SU-DHL-6 (cell line): Measurements from ENCODE around the gene ZFYVE19.

Experiments used
- EZH2phosphoT487 ChIP-seq: fragments of 200-600 bp; sonication (generic), shearing (Covaris generic); conservative IDR thresholded peaks from 2 replicates; pipeline ENCODE4 v1.6.1; 2018; ENCODE audit warnings: mild to moderate bottlenecking, antibody characterized with exemption, low read length, moderate library complexity, mixed read lengths
- TF ChIP-seq, protein P1 (sequence below): fragments of 200-600 bp; sonication (generic); IDR thresholded peaks from one replicate; pipeline ENCODE4 v1.5.1; 2017; ENCODE audit warnings: antibody characterized with exemption, mild to moderate bottlenecking, low read length, moderate library complexity; ENCODE audit not compliant: insufficient read depth, poor library complexity, severe bottlenecking

DNA sequence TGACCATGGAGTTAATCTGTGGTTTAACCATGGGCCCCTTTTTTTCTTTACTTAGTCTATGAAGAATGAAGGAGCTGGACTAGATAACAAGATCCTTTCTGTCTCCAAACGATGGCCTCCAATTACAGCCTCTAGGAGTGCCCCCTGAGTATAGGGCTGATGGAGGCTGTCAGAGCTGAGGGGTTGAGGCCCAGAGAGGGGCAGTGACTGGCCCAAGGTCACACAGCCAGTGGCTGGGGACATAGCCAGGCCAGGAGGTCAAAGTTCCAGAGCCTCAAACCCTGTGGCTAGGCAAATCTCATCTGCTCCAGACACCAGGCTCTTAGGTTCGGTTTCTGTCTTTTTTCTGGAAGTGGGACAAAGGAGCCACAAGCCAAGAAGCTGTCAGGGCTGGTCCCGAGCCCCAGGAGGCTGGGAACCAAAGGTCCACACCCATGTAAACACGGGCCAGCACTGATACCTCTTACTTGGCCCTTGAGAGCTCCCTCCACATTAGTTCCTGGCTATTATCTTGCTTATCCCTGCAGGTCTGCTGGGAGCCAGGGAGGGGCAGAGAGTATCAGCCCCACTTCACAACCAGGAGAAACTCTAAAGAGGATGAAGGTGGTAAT, 56.9 kb downstream of the ZFYVE19 start:
- TF ChIP-seq, protein P1, sequence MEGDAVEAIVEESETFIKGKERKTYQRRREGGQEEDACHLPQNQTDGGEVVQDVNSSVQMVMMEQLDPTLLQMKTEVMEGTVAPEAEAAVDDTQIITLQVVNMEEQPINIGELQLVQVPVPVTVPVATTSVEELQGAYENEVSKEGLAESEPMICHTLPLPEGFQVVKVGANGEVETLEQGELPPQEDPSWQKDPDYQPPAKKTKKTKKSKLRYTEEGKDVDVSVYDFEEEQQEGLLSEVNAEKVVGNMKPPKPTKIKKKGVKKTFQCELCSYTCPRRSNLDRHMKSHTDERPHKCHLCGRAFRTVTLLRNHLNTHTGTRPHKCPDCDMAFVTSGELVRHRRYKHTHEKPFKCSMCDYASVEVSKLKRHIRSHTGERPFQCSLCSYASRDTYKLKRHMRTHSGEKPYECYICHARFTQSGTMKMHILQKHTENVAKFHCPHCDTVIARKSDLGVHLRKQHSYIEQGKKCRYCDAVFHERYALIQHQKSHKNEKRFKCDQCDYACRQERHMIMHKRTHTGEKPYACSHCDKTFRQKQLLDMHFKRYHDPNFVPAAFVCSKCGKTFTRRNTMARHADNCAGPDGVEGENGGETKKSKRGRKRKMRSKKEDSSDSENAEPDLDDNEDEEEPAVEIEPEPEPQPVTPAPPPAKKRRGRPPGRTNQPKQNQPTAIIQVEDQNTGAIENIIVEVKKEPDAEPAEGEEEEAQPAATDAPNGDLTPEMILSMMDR = no peak
- TF ChIP-seq EZH2phosphoT487 = no peak
